C4-2B (cell line): Measurements from ENCODE around the gene PKHD1.

Source experiments
- ZFX ChIP-seq: fragments of 450-650 bp; IDR thresholded peaks from 2 replicates; pipeline ENCODE4 v1.6.1; 2017
- TF ChIP-seq, protein P1 (sequence below): fragments of 450-650 bp; conservative IDR thresholded peaks from 2 replicates; pipeline ENCODE4 v1.5.1; 2017; ENCODE audit warnings: mild to moderate bottlenecking

DNA sequence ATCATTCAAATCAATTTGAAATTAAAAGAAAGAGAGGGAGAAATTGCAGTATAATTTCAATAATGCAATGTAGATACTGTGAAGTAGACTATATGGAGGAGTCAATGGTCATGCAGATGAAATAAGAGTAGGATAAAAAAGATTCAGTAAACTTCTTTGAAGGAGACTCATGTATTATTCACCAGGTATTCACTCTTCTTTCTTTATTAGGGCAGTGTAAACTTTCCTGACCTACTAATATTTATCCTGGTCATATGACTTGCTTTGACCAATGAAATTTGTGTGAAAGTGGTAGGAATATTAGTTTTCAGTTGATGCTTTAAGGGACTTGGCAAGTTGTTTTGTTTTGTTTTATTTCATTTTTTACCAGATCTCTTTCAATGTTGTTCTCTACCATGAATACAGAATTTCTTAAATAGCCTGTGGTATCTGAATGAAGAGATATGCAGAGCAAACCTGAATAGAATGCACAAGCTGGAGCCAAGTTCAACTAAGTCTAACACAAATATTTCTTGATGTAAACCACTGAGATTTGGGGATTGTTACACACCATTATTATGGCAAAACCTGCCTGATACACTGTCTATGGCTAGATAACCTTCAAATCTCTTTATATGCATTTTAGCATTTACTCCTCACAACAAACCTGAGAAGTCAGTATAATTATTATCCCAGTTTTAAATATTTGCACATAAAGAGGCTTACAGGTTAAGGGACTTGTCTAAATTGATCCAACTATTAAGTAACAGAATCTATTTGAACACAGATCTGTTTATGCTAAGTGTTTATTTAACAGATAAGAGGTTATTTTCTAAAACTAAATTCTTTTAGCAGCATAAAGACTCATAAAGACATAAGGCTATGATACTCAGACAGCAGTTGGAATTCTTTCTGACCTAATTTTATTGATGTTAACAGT, 311.2 kb downstream of the PKHD1 start:
- TF ChIP-seq, protein P1, sequence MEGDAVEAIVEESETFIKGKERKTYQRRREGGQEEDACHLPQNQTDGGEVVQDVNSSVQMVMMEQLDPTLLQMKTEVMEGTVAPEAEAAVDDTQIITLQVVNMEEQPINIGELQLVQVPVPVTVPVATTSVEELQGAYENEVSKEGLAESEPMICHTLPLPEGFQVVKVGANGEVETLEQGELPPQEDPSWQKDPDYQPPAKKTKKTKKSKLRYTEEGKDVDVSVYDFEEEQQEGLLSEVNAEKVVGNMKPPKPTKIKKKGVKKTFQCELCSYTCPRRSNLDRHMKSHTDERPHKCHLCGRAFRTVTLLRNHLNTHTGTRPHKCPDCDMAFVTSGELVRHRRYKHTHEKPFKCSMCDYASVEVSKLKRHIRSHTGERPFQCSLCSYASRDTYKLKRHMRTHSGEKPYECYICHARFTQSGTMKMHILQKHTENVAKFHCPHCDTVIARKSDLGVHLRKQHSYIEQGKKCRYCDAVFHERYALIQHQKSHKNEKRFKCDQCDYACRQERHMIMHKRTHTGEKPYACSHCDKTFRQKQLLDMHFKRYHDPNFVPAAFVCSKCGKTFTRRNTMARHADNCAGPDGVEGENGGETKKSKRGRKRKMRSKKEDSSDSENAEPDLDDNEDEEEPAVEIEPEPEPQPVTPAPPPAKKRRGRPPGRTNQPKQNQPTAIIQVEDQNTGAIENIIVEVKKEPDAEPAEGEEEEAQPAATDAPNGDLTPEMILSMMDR: no peak
- no peak for TF ChIP-seq ZFX
